ENCODE measurements around the gene HOATZ.

HOATZ gene

DNA sequence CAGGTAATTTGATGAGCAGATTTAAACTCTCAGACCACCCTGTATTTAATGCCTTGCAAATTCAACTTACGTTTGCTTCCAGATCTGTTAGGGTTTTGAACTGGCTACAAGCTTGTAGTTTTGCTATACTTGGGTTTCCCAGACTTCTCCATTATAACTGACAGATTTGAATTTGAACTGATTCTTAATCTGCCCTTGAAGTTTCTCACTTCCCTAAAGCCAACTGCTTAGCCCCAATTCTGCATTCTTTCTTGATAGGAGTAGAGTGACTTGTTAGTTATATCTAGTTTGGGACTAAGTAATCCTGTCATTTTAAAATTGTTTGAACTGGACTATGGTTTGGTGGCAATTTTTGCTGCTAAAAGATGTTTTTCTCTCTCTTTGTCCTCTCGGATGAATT is 35.7 kb downstream of the HOATZ start:
- DNase-seq, result no peak

DNA sequence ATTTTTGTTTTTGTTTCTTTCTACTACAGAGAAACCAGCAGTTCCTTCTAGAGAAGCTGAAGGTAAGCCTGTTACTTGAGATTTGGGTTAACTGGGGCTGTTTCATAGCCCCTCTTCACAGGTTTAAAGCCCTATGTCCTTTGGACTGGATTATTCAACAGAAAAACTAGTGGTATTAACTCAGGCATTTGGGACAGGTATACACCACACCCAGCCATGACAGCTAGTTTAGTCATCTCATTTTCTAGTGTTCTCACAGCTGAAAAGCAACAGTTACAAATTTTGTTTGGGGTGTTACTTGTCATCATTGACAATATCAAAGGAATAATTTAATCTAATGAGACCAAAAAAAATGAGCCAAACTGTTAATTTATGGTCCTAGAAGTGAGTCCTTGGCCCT is 40.0 kb downstream of the HOATZ start:
- DNase-seq, result no peak

DNA sequence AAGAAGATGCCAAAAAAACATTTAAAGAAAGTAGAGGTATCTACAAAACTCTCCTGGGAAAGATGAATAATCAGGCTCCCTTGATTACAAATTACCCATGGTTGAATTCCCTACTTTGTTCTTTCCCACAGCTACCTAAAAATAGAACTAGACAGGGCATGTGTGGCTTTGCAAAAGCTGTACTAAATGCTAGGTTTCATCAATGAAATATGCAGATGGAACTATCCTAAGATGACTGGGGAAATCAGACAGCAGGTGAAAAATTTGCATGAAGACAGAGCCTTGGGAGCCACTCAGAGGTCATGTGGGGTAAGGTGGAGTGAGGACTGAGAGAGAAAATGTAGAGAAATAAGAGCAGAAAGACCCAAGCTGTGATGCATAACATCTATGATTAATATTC is 40.7 kb downstream of the HOATZ start:
- no peak for DNase-seq

DNA sequence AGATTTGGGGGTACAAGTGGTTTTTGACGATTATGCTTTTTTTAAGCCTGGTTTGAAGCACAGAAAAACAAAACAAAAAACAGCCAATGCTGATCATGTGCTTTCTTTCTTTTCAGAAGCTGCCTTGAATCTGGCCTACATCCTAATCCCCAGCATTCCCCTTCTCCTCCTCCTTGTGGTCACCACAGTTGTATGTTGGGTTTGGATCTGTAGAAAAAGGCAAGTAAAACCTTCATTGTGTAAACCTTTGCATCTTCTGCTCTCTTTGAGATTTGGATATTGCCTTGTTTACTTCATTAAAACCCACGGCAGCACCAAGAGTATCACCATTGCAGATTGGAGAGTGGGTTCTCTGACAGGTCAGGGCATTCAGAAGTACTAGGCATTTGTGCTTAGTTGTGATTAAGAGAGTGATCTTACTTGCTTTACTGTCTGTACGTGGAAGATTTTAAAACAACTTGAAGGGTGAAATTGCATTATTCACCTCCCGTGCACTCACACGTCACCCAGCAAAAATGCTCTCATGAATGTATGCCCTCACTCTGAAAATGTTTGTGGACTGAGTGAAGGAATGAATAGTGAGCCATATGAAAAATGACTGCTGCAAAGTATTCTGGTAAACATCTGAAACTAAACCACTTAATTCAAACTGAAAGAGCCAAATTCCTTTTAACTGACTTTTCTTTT is 43.0 kb downstream of the HOATZ start:
- DNase-seq, result no peak

DNA sequence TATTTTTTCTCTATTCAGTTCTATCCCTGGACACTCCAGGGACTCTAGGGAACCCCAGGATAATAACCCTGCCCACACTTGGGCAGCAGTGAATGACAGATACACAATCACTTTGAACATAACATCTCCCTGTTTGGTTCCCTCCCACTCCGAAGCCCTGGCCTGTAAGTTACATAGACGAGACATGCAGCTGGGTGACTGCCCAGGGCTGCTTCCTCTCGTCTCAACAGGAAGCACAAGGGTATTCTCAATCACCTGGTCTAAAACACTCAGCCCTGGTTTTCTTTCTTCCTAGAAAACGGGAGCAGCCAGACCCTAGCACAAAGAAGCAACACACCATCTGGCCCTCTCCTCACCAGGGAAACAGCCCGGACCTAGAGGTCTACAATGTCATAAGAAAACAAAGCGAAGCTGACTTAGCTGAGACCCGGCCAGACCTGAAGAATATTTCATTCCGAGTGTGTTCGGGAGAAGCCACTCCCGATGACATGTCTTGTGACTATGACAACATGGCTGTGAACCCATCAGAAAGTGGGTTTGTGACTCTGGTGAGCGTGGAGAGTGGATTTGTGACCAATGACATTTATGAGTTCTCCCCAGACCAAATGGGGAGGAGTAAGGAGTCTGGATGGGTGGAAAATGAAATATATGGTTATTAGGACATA is 45.4 kb downstream of the HOATZ start:
- no peak for DNase-seq

DNA sequence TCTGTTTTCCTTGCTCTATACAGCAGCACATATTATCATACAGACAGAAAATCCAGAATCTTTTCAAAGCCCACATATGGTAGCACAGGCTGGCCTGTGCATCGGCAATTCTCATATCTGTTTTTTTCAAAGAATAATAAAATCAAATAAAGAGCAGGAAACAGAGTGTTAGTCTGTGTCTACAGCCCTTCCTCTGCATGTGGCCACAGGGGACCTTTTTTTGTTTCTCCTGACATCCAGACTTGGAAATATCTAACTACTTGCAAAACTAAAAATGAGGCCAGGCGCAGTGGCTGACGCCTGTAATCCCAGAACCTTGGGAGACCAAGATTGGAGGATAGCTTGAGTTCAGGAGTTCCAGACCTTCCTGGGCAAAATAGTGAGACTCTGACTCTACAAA is 46.2 kb downstream of the HOATZ start:
- DNase-seq, result no peak

DNA sequence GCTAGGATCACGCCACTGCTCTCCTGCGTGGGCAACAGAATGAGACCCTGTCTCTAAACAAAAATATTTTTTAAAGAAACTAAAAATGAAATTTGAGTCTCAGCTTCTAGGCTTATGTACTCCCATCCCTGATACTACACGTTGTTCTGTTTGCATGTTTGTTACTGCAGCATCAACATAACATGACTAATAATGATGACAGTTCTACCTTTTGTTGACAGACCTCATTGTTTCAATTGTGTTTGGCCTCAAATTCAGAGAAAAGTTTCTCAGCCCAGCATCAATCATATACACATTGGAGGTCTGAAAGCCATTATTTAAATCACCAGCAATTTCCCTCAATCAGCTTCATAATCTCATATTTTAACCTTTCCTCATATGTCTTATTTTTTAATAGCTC is 46.7 kb downstream of the HOATZ start:
- no peak for DNase-seq

DNA sequence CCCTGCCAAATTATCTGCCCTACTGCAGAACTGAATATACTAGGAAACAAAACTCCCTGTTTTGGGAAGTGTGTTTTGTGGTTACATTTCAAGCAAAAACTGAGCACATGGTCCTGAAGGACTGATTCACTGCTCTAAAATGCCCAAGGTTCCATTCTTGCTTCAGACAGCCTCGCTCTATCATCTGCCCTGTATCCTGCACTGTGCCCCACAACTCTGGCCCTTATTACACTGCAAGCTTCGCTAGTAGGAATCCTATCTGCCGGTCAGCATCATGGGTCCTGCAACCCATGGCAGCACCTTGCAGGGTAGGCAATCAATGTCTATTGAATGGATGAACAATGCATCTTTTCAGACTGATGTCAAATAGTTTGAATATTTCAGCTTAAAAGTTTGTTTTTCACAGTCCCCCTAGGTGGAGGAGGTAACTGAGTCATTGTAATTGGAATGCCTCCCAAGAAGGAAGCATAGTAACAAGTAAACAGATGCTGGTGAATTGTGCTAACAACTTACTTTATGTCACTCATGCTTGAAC is 47.3 kb downstream of the HOATZ start:
- DNase-seq, result no peak

DNA sequence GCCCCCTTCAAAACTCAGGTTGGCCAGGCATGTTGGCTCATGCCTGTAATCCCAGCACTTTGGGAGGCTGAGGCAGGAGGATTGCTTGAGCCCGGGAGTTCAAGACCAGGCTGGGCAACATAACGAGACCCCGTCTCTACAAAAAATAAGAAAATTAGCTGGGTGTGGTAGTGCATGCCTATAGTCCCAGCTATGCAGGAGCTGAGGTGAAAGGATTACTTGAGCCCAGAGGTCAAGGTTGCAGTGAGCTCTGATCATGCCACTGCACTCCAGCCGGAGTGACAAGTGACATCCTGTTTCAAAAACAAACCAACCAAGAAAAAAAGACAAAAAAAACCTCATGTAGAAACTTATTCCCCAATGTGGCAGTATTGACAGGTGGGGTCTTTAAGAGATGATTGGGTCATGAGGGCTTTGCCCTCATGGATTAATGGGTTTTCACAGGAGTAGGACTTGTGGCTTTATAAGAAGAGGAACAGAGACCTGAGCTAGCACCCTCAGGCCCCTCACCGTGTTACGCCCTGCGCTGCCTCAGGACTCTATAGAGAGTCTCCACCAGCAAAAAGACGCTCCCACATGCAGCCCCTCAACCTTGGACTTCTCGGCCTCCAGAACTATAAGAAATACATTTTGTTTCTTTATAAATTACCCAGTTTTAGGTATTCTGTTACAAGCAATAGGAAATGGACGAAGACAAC is 48.3 kb downstream of the HOATZ start:
- no peak for DNase-seq

DNA sequence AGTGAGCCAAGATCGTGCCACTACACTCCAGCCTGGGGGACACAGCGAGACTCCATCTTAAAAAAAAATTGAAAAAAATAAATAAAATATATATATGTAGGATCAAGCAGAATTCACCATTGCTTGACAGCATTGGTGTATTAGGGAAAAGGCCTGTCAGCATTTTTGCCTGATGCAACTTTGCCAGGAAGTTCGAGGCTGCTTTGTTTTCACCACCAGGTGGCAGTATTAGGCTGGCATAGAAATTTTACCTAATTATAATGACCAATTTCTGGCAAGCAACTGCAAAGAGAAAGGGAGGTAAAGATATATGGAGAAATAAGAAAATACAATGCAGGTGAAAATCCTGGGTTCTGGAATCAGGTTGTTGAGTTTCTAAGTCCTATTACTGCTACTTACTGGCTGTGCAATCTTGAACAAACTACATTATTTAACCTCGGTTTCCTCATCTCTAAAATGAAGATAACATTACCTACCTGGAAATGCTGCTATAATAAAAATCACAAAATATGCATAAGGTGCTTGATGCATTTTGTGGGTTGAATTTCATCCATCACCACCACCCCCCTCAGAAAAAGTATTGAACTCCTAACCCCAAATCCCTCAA is 50.6 kb downstream of the HOATZ start:
- DNase-seq, result peak; percentile 54 to 71

DNA sequence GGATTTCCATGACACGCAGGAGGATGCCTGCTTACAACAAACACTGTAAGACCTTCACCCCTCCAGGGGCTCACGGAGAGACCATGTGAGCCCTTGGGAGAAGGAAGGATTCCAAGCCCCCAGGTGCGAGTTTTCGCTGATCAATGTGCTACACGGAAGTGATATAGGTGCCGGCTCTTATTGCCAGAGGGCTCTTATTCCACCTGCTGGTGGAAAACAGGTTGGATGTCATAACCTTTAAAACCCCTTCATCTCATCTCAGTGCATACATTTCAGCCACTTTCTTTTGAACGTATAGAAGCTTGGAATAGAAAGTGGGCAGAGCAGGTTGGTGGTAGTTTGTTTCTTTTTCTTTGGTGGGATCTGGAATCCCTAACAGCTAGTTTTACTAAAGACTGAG is 51.7 kb downstream of the HOATZ start:
- DNase-seq, result no peak

DNA sequence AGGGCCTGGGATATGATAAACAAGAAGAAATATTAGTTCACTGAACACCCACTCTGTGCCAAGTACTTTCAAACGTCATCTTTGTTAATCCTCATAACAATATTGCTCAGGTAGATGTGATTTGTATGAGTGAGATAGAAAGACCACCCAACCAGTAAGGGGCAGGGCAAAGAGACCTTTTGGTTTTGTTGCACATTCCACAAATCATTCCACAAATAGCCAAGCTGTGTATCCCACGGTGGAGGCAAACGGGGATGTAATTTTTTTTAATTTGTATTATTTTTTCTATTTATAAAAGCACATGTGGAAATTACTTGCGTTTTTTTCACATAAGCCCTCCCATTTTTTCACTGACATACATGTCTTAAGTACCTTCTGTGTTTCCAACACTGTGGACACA is 54.9 kb downstream of the HOATZ start:
- no peak for DNase-seq

DNA sequence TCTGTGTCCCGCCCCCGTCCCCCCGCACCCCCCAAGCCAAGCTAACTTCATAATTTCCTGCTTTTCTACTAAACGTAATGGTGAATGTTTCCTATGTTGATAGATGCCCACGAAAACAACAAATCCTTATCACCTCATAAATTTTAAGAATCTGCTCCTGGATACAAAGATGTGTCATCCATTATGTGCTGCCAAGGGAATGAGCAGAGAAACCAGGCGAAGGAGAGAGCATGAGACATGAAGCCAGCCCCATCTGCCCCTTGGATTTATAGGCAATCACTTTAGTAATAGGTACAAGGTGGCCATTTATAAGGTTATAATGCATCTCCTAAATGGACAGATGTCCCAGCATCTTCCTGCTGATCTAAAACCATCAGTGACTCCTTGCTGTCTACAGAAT is 56.2 kb downstream of the HOATZ start:
- DNase-seq, result no peak

DNA sequence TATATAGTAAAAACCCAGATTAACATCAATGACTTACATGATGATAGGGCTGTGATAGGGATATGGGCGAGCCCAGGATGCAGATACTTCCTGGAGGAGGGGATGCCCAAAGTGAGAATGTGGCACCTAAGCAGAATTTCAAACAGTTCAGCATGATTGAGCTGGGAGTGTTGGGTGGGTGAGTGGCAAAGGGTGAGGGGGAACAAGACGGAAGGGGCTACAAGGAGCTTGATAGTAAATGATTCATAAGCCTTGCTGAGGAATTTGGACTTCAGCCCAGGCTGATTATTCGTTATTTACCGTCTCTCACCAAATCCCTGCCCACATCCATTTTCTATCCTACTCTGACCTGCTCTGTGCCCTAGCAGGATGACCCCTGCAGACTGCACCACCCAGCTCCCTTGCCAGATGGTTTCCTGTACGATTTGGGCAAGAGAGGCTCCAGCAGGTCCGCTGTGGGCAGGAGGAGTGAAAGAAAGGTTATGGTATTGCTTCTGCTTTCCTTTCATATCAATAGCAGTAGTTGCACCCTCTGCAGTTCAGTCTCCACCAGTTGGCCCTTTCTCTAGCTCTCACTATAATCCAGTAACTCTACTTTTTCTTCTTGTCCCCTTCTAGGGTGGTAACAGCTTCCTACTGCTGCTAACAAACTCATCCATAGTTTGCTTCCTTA is 57.4 kb downstream of the HOATZ start:
- DNase-seq, result no peak

DNA sequence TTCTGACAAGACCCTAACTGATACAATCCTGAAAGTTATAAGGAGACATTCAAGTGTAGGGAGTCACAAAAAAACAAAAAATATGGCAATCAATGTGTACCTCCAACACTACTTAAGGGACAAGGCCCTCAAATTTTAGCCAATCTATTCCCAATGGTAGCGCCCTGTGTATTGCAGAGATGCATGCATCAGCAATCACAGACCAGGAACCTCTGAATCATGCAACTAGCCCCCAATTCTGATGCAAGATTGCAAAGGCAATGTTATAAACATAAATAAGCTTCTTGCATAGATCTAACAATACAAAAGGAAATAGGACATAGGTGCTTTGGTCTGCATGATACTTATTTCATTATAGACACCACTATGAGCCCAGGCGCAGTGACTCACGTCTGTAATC is 58.0 kb downstream of the HOATZ start:
- DNase-seq, result no peak

DNA sequence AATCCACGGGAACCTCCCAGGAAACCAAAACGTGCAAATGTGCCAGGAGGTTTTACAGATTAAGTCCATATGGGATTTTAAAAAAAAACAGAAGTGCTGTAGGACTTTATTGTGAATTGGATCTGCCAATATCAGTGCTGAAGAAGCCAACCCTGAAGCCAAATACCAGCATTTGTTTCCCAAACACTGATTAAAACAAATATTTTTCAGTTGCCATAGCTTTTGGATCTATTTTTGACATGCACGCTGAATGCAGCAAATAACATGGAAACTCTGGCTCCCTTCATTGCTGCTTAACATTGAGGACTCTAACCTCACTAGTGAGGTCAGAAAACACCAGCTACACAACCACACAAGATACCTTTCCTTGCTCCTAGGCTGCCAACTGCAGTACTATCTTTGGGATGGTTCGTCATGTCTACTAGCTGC is 59.3 kb downstream of the HOATZ start:
- DNase-seq, result no peak

DNA sequence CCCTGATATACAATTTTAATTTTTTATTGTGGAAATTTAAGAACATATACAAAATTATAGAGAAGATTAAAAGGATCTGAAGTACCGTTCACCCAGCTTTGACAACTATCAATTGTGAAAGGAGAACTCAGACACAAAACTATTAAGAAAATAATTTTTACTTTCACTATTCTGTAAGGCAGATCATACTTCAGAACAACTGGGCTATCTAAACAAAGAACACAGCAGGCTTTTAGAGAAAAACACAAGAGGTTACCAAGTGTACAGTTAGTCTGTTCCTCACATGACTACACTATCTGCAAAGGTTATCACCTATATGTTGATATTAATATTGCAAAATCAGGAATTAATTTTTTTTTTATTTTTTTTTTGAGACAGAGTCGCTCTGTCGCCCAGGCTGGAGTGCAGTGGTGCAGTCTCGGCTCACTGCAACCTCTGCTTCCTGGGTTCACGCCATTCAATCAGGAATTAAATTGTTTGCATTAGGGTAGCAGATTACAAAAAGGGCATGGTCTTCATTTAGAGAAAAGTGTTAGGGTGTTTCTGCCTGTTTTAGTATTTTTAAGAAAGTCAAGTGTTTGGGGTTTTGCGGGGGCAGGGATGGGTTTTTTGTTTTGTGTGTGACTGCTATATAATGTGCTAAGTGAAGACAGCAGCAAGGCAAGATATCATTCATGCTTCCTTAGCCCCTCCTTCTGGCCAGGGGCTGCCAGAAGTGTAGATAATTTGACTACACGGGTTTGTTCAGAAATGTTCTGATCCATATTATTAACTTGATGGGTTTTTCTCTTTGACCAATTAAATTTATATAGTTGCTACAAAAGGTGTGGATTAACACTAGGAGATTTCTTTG is 60.0 kb downstream of the HOATZ start:
- DNase-seq, result no peak

DNA sequence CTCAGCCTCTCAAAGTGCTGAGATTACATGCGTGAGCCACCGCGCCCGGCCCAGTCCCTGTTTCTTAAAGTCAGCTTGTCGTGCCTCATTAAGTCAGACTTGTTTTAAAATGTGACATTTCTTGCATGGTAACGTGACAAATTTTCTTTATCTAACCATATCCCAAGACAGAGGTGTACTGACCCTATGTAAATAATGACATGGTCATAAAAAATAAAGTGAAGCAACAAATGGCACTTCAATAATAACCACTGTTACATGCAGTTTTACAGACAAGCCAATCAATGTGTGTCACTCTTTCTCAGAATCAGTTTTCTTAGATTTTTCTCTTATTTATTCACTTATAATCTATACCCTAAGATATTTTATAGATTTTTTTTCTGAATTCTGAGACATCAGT is 61.2 kb downstream of the HOATZ start:
- DNase-seq, result no peak

DNA sequence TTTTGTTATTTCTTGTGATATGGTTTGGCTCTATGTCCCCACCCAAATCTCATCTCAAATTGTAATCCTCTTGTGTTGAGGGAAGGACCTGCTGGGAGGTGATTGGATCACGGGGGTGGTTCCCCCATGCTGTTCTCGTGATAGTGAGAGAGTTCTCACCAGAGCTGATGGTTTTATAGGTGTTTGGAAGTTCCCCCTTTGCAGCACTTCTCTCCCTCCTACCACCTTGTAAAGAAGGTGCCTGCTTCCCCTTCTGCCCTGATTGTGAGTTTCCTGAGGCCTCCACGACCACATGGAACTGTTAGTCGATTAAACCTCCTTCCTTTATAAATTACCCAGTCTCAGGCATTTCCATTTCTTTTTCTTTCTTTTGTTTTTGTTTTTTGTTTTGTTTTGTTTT is 63.2 kb downstream of the HOATZ start:
- no peak for DNase-seq

DNA sequence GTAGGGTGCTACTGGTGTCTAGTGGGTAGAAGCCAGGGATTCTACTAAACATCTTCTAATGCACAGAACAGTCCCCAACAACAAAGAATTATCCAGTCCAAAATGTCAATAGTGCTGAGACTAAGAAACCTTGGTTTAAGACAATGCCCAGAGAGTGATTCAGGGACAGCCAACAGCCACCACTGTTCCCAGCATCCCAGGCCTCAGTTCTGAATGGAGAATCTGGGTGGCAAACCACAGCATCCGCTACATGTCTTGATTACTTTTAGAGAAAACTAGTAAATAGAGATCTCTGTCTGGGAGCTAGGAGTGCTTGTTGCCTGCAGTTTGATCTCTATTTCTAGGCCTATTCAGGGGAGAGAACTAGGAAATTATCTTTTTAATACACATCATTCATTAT is 66.8 kb downstream of the HOATZ start:
- DNase-seq, result no peak

DNA sequence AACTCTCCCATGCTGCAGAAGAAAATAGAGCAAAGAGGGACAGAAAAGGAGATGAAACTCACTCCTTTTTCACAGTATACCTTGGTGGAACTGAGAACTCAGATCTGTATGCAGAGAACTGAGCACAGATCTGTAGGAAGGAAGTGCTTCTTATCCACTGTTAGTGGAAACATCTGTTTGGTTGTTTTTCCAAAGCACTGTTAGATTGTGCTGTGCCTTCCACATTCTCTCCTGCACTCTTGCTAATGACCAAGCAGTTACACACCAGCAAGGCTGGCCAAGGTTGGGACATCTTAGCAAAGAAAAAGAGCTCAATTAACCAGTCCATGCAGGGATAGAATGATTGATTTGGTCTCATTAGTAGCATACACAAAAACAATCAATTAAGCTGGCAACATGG is 67.6 kb downstream of the HOATZ start:
- no peak for DNase-seq

DNA sequence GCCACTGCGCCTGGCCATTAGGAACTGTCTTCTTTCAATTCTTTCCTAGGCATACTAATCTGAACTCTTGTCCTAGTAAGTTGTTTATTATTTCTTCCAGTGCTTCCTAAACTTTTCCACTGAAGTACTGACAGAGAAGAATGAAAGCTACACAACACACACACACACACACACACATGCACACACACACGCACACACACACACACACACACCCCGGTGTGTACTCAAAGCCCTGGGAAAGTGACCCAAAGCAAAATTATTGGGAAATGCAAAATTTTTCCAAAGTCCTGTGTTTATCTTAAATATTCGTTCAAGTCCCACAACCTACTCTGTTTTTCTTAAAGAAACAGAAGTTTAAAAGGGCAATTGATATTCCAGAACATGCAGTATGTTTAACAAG is 68.3 kb downstream of the HOATZ start:
- DNase-seq, result no peak

All from CD4-positive, alpha-beta T cell treated with Interleukin-4 for 1 hour (primary cell).